ENCODE data around the gene AFP.

DNA sequence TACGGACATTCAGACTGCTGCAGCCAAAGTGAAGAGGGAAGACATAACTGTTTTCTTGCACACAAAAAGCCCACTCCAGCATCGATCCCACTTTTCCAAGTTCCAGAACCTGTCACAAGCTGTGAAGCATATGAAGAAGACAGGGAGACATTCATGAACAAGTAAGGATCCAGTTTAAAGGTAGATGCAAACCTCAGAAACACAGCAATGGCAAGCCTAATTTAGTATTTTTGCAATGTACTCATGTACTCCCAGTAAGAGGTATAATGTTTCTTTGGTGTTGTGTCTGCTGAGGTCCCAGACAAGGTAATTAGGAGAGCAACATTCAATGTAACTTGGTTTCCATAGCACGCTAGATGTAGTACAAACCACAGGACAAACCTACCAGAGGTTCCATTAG, 4.6 kb downstream of the AFP start:
- no peak for TF ChIP-seq TCF4 (CRISPR knock-in tag; IDR thresholded peaks at IDR 0.05; ENCODE audit: borderline replicate concordance)
- TF ChIP-seq PPARA (CRISPR knock-in tag; IDR thresholded peaks at IDR 0.05; ENCODE audit: borderline replicate concordance): no peak
- TF ChIP-seq ZFP3 (CRISPR knock-in tag; IDR thresholded peaks at IDR 0.05): no peak
